Hematopoietic multipotent progenitor cell (in vitro differentiated cells): ENCODE results near the gene RPL19. TPM values are rescaled to one million over a fixed set of nuclear protein-coding genes. Genes with fewer than 3 reads are reported as not detected.
A peak's percentile ranks its signal among the peaks of the same experiment; 100 is the strongest.

Experiments used
- DNase-seq, 3 donors: peaks; one replicate each; pipeline ENCODE4 v3.0.0-alpha.2; 2011 to 2015; ENCODE audit warnings: low read depth in 2 of 3, low spot score in 2 of 3
- total RNA-seq: library from RNA; depleted of rRNA; stranded (reverse); fragments of >200 nt; gene quantifications from one replicate; pipeline ENCODE4 v1.2.3, GENCODE V29; 2012

RPL19 gene
- total RNA-seq, 1 donor, result 3,460 TPM

- no peak for DNase-seq
These were observed 28.1 kb upstream of the RPL19 start for GRCh38 chr17:39171933-39172332.

GRCh38 chr17:39173080-39173479 lies 27.0 kb upstream of the RPL19 start:
- DNase-seq, result no peak

GRCh38 chr17:39173526-39174274 lies 26.4 kb upstream of the RPL19 start:
- no peak for DNase-seq

GRCh38 chr17:39174920-39175694 lies 25.0 kb upstream of the RPL19 start:
- peak; percentile 70 to 91 (median 83) for DNase-seq

- no peak for DNase-seq
These were observed 24.4 kb upstream of the RPL19 start for GRCh38 chr17:39175695-39176093.

- DNase-seq, result no peak
These were observed 22.8 kb upstream of the RPL19 start for GRCh38 chr17:39177256-39177655.

GRCh38 chr17:39178536-39178935 lies 21.5 kb upstream of the RPL19 start:
- DNase-seq, result no peak

GRCh38 chr17:39181303-39181702 lies 18.8 kb upstream of the RPL19 start:
- no peak for DNase-seq

GRCh38 chr17:39183045-39183444 lies 17.0 kb upstream of the RPL19 start:
- DNase-seq, result no peak

GRCh38 chr17:39183720-39184119 lies 16.4 kb upstream of the RPL19 start:
- DNase-seq, result no peak

GRCh38 chr17:39186481-39187002 lies 13.5 kb upstream of the RPL19 start:
- DNase-seq, result no peak

- no peak for DNase-seq
These were observed 12.8 kb upstream of the RPL19 start for GRCh38 chr17:39187152-39187830.

- DNase-seq, result no peak
These were observed 8.2 kb upstream of the RPL19 start for GRCh38 chr17:39191750-39192510.

GRCh38 chr17:39192901-39193300 lies 7.2 kb upstream of the RPL19 start:
- DNase-seq, result no peak

GRCh38 chr17:39193346-39193745 lies 6.7 kb upstream of the RPL19 start:
- no peak for DNase-seq

GRCh38 chr17:39194089-39194984 lies 5.7 kb upstream of the RPL19 start:
- no peak for DNase-seq

GRCh38 chr17:39194985-39195524 lies 5.0 kb upstream of the RPL19 start:
- DNase-seq, result no peak

- peak in 1 of 3 donors; percentile 38 for DNase-seq
These were observed 4.4 kb upstream of the RPL19 start for GRCh38 chr17:39195568-39196160.
